Suprapubic skin (tissue), 4 donors: Measurements from ENCODE around the gene ZNF800. TPM values are rescaled to one million over a fixed set of nuclear protein-coding genes. Genes with fewer than 3 reads are reported as not detected.

Source experiments
- DNase-seq, 2 donors: peaks; one replicate each; pipeline ENCODE4 v3.0.0-alpha.2; 2019; ENCODE audit warnings: low spot score in 2 of 2
- H3K27ac ChIP-seq: fragments of 200-600 bp; sonication (generic); one replicate; pipeline ENCODE4 v1.5.1; 2019
- H3K27me3 ChIP-seq: fragments of 200-600 bp; sonication (generic); one replicate; pipeline ENCODE4 v1.5.1; 2019
- H3K36me3 ChIP-seq: fragments of 200-600 bp; sonication (generic); one replicate; pipeline ENCODE4 v1.5.1; 2019
- H3K4me1 ChIP-seq: fragments of 200-600 bp; sonication (generic); one replicate; pipeline ENCODE4 v1.5.1; 2019
- H3K4me3 ChIP-seq: fragments of 200-600 bp; sonication (generic); one replicate; pipeline ENCODE4 v1.5.1; 2019; ENCODE audit warnings: mild to moderate bottlenecking
- H3K9me3 ChIP-seq: fragments of 200-600 bp; sonication (generic); one replicate; pipeline ENCODE4 v1.5.1; 2019
- EP300 ChIP-seq: sonication (generic); formaldehyde crosslinking; IDR thresholded peaks from one replicate; pipeline ENCODE4 v1.6.1; 2017; ENCODE audit warnings: antibody characterized with exemption
- POLR2A ChIP-seq, 2 donors: fragments of 450-650 bp; IDR thresholded peaks; one replicate each; pipeline ENCODE4 v1.6.1; 2017; ENCODE audit warnings: antibody characterized with exemption in 2 of 2, mild to moderate bottlenecking in 2 of 2, moderate library complexity in 2 of 2
- POLR2AphosphoS5 ChIP-seq, 3 donors: sonication (generic); formaldehyde crosslinking; IDR thresholded peaks; one replicate each; pipeline ENCODE4 v1.6.1; 2017; ENCODE audit warnings: antibody characterized with exemption in 3 of 3
- WGBS: methylation state at CpG from one replicate; pipeline ENCODE4 v1.1.5; 2018; 5-methylcytosine and 5-hydroxymethylcytosine counted together
- total RNA-seq, 4 donors: library from RNA; depleted of rRNA; stranded (reverse); fragments of >200 nt; gene quantifications; one replicate each; pipeline ENCODE4 v1.1.0, GENCODE V29; 2016
- TF ChIP-seq, protein P1 (sequence below), 2 donors: fragments of 200-600 bp in 1 of 2; fragments of 450-650 bp in 1 of 2; sonication (generic) in 1 of 2; IDR thresholded peaks; one replicate each; pipeline ENCODE4 v1.5.1; 2016 to 2019; ENCODE audit warnings: antibody characterized with exemption in 2 of 2, mild to moderate bottlenecking in 1 of 2, moderate library complexity in 1 of 2

Gene ZNF800
- total RNA-seq, 4 donors from 2014 or later: 41.7 to 57.3 (median 49.7) TPM

DNA sequence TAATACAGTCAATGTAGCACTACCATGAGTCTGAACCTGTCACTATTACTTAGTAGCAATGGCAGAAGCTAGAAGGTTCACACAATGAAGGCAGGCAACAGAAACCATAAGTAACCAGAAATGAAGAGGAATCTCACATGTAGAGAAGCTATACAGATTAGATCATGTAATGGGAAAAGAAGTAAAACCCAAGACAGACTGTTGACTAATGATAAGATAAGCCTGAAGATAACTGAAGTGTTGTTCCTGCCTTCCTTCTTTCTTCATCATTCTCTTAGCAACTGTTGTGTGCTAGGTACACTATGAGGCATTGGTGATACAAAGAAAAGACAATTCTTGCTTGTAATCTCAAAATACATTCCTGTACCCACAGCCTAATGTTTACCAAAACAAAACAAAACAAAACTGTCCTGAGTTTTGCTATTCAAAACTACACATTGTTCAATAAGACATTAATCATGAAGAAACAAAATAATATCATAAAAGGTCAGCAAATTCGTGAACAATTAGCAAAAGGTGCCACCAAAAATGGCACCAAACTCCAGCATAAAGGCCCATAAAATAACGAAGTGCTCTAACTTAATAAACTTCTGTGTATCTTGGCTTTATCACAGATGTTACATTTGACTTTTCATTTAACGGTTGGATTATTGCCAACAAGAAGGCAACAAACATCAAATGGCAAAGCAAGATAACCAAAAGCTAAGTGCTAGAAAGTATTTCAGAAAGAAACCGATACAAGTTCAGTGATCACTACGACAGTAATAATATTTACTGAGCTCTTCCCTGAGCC lies 27.1 kb downstream of the ZNF800 start:
- peaks cover 19% of the 10 kb centered on the region for H3K36me3 ChIP-seq
- no peak for TF ChIP-seq EP300
- no peak for TF ChIP-seq POLR2AphosphoS5 (IDR thresholded peaks at IDR 0.05)
- TF ChIP-seq, protein P1, sequence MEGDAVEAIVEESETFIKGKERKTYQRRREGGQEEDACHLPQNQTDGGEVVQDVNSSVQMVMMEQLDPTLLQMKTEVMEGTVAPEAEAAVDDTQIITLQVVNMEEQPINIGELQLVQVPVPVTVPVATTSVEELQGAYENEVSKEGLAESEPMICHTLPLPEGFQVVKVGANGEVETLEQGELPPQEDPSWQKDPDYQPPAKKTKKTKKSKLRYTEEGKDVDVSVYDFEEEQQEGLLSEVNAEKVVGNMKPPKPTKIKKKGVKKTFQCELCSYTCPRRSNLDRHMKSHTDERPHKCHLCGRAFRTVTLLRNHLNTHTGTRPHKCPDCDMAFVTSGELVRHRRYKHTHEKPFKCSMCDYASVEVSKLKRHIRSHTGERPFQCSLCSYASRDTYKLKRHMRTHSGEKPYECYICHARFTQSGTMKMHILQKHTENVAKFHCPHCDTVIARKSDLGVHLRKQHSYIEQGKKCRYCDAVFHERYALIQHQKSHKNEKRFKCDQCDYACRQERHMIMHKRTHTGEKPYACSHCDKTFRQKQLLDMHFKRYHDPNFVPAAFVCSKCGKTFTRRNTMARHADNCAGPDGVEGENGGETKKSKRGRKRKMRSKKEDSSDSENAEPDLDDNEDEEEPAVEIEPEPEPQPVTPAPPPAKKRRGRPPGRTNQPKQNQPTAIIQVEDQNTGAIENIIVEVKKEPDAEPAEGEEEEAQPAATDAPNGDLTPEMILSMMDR (IDR thresholded peaks at IDR 0.05): no peak
- TF ChIP-seq POLR2A (IDR thresholded peaks at IDR 0.05): no peak
- WGBS: 89% methylated on average over 5 of the region's 5 CpGs

DNA sequence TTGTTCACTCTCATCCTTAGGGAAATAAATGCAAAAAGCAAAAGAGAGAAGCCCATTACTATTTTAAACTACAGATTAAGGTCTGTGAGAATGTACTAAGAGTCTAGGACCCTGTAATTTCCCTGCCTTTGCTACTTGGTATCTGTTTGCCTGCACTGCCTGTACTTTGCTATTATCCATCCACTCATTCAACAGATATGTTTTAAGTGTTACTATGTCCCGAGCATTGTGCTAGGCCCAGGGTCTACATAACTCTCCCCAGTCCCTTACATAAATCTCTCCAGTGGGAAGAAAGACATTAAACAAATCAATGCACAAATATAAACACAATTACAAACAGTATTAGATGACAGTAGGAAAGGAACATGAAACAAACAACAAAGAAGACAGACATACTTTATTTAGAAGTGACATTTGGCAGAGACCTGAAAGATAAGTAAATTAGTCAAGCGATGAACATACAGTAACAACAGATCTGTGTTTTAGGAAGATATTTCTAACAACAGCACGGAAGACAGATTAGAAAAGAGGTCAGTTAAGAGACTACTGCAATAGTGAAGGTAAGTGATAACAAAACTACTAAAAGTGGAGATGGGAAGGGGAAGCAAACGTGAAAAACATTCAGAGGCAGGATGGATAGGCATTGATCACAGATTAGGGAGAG lies 30.0 kb downstream of the ZNF800 start:
- no peak overlapping the region for H3K27ac ChIP-seq
- 83% methylated on average over 4 of the region's 4 CpGs for WGBS
- H3K9me3 ChIP-seq: no peaks in the 10 kb centered on the region
- no peak for DNase-seq
- H3K4me1 ChIP-seq: no peaks in the 10 kb centered on the region
- peaks cover 19% of the 10 kb centered on the region for H3K36me3 ChIP-seq
- TF ChIP-seq EP300 (no peak), POLR2AphosphoS5 (IDR thresholded peaks at IDR 0.05) (no peak), POLR2A (IDR thresholded peaks at IDR 0.05) (no peak)
- TF ChIP-seq, protein P1 (IDR thresholded peaks at IDR 0.05): no peak
- no peak overlapping the region for H3K4me3 ChIP-seq
- H3K27me3 ChIP-seq: no peaks in the 10 kb centered on the region

More for the DNA sequence above, 27.1 kb downstream of the ZNF800 start:
- Histone ChIP-seq H3K27ac (no peak overlapping the region), H3K9me3 (no peaks in the 10 kb centered on the region), H3K4me3 (no peak overlapping the region), H3K4me1 (no peaks in the 10 kb centered on the region), H3K27me3 (no peaks in the 10 kb centered on the region)
- DNase-seq: no peak

DNA sequence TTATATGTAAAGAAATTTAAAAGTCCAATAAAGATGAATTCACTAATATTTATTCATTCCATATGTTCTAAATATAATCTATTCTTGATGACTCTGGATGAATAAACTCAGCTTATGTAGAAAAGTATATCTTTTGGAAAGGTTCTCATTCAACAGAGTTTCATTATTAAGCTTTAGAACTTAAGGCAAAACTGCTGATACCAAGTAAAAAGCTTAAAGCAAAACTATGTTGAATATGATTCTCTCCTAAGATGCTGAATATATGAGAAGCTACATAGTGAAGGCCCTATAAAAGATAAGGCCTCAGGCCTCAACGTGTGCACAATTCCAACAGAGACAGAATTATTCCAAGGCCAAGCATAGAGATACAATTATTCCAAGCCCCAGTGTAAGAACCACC lies 30.8 kb downstream of the ZNF800 start:
- peaks cover 18% of the 10 kb centered on the region for H3K36me3 ChIP-seq

DNA sequence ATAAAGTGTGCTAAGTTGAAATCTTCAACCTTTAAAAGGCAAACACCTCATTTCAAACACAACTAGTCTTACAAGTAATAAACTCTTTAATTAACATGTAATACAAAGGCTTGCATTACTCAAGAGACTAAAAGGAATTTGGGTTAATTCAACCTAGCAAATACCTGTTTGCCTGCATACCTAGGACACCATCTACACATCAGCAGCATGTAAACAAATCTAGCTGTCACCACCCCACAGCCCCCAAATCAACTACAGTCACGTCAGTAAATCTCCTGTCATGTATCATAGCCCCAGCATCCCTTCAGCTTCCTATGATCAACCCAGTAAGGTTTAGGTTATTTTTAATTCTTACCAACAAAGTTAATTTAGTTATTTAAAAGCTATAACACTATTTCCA lies 33.5 kb downstream of the ZNF800 start:
- no peaks in the 10 kb centered on the region for H3K9me3 ChIP-seq
- no peak overlapping the region for H3K4me3 ChIP-seq
- H3K27me3 ChIP-seq: no peaks in the 10 kb centered on the region
- H3K4me1 ChIP-seq: no peaks in the 10 kb centered on the region
- no peak for DNase-seq
- H3K27ac ChIP-seq: no peak overlapping the region
- TF ChIP-seq, protein P1 (IDR thresholded peaks at IDR 0.05): no peak
- no peak for TF ChIP-seq POLR2AphosphoS5 (IDR thresholded peaks at IDR 0.05)
- no peak for TF ChIP-seq POLR2A (IDR thresholded peaks at IDR 0.05)
- TF ChIP-seq EP300: no peak
- 91% methylated on average over 1 of the region's 1 CpG for WGBS
- H3K36me3 ChIP-seq: peaks cover 10% of the 10 kb centered on the region

More for the DNA sequence above, 30.8 kb downstream of the ZNF800 start:
- no peaks in the 10 kb centered on the region for H3K9me3 ChIP-seq
- H3K4me3 ChIP-seq: no peak overlapping the region
- WGBS: 94% methylated on average over 1 of the region's 1 CpG
- H3K27ac ChIP-seq: no peak overlapping the region
- TF ChIP-seq POLR2AphosphoS5 (IDR thresholded peaks at IDR 0.05): no peak
- no peak for TF ChIP-seq POLR2A (IDR thresholded peaks at IDR 0.05)
- TF ChIP-seq, protein P1 (IDR thresholded peaks at IDR 0.05): no peak
- TF ChIP-seq EP300: no peak
- no peaks in the 10 kb centered on the region for H3K4me1 ChIP-seq
- no peak for DNase-seq
- H3K27me3 ChIP-seq: no peaks in the 10 kb centered on the region

DNA sequence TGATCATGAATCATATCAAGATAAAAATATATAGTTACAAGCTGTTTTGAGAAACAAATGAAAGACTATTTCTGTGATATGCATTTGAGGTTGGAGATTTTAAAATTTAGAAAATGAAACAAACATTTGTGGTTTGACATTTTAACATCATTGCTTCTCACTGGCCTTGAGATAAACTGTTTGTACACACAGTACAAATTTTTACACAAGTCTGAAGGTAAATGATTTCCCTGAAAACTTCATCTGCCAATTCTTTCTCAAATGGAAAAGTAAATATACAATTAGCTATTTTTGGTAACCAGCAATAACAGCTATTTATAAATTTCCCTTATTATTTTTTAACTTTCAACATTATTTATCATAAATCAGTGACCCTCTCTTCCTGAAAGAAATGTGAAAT lies 38.6 kb downstream of the ZNF800 start:
- no peak for TF ChIP-seq EP300
- no peak for TF ChIP-seq POLR2AphosphoS5 (IDR thresholded peaks at IDR 0.05)
- no peak for TF ChIP-seq POLR2A (IDR thresholded peaks at IDR 0.05)
- TF ChIP-seq, protein P1 (IDR thresholded peaks at IDR 0.05): no peak
- no peaks in the 10 kb centered on the region for H3K27me3 ChIP-seq

More for the DNA sequence above, 38.6 kb downstream of the ZNF800 start:
- no peaks in the 10 kb centered on the region for H3K36me3 ChIP-seq
- no peak for DNase-seq
- no peak overlapping the region for H3K4me3 ChIP-seq
- no peaks in the 10 kb centered on the region for H3K4me1 ChIP-seq
- no peak overlapping the region for H3K27ac ChIP-seq
- H3K9me3 ChIP-seq: no peaks in the 10 kb centered on the region
